ENCODE measurements around the gene TFAP2B. TPM values are rescaled to one million over a fixed set of nuclear protein-coding genes. Genes with fewer than 3 reads are reported as not detected.

The TFAP2B gene
- total RNA-seq, 1 donor from 2014 or later = not detected

GRCh38 chr6:50820869-50821264 is 2.2 kb downstream of the TFAP2B start:
- no peak overlapping the region for H3K27ac Mint-ChIP-seq
- no peaks in the 10 kb centered on the region for H3K9me3 Mint-ChIP-seq
- peaks cover 49% of the 10 kb centered on the region for H3F3A ChIP-seq (ENCODE audit: low read depth)
- peaks cover 1% of the 10 kb centered on the region for H3K36me3 Mint-ChIP-seq
- peaks cover 34% of the 10 kb centered on the region for H3K4me1 Mint-ChIP-seq
- peaks cover 42% of the 10 kb centered on the region for H3K4me1 ChIP-seq
- H3K9ac ChIP-seq = no peak overlapping the region
- no peak overlapping the region for H2AFZ ChIP-seq (replicated peaks)
- peak overlapping the region; percentile 73 for H3K4me2 ChIP-seq
- peaks cover 83% of the 10 kb centered on the region for H3K27me3 Mint-ChIP-seq (ENCODE audit: insufficient read depth, low read depth)
- peak overlapping the region; percentile 39 for H3K4me3 ChIP-seq
- TF ChIP-seq EZH2phosphoT487 (IDR thresholded peaks at IDR 0.05) (no peak), EZH2 (IDR thresholded peaks at IDR 0.05) (no peak)
- TF ChIP-seq, protein P1, sequence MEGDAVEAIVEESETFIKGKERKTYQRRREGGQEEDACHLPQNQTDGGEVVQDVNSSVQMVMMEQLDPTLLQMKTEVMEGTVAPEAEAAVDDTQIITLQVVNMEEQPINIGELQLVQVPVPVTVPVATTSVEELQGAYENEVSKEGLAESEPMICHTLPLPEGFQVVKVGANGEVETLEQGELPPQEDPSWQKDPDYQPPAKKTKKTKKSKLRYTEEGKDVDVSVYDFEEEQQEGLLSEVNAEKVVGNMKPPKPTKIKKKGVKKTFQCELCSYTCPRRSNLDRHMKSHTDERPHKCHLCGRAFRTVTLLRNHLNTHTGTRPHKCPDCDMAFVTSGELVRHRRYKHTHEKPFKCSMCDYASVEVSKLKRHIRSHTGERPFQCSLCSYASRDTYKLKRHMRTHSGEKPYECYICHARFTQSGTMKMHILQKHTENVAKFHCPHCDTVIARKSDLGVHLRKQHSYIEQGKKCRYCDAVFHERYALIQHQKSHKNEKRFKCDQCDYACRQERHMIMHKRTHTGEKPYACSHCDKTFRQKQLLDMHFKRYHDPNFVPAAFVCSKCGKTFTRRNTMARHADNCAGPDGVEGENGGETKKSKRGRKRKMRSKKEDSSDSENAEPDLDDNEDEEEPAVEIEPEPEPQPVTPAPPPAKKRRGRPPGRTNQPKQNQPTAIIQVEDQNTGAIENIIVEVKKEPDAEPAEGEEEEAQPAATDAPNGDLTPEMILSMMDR (IDR thresholded peaks at IDR 0.05) = no peak
- DNase-seq (ENCODE audit: low spot score) = no peak
- H4K20me1 ChIP-seq (ENCODE audit: low read depth) = peaks cover 60% of the 10 kb centered on the region
- no peaks in the 10 kb centered on the region for H3K79me2 ChIP-seq (ENCODE audit: low read depth)
- H3K27ac ChIP-seq = no peak overlapping the region
- no peaks in the 10 kb centered on the region for H3K9me3 ChIP-seq (ENCODE audit: low read depth)
- H3K36me3 ChIP-seq = no peaks in the 10 kb centered on the region
- H3K27me3 ChIP-seq = peaks cover 100% of the 10 kb centered on the region
- peak overlapping the region; percentile 79 for H3K4me3 Mint-ChIP-seq

GRCh38 chr6:50821441-50822077 is 2.9 kb downstream of the TFAP2B start:
- Mint-ChIP-seq H3K36me3 (peaks cover 1% of the 10 kb centered on the region), H3K4me3 (peak overlapping the region; percentile 82), H3K9me3 (no peaks in the 10 kb centered on the region), H3K27me3 (ENCODE audit: insufficient read depth, low read depth) (peaks cover 88% of the 10 kb centered on the region), H3K4me1 (peaks cover 33% of the 10 kb centered on the region), H3K27ac (no peak overlapping the region)
- Histone ChIP-seq H3F3A (ENCODE audit: low read depth) (peaks cover 56% of the 10 kb centered on the region), H3K36me3 (no peaks in the 10 kb centered on the region), H3K27me3 (peaks cover 100% of the 10 kb centered on the region), H3K4me3 (peak overlapping the region; percentile 27), H3K79me2 (ENCODE audit: low read depth) (no peaks in the 10 kb centered on the region), H3K9me3 (ENCODE audit: low read depth) (no peaks in the 10 kb centered on the region), H3K27ac (no peak overlapping the region), H2AFZ (replicated peaks) (no peak overlapping the region), H3K4me2 (peak overlapping the region; percentile 73), H3K9ac (no peak overlapping the region), H4K20me1 (ENCODE audit: low read depth) (peaks cover 67% of the 10 kb centered on the region), H3K4me1 (peaks cover 48% of the 10 kb centered on the region)
- peak; percentile 50 for DNase-seq (ENCODE audit: low spot score)
- TF ChIP-seq EZH2 (IDR thresholded peaks at IDR 0.05) (no peak), EZH2phosphoT487 (IDR thresholded peaks at IDR 0.05) (no peak)
- TF ChIP-seq, protein P1 (IDR thresholded peaks at IDR 0.05) = no peak

- H2AFZ ChIP-seq (replicated peaks) = no peak overlapping the region
- peaks cover 72% of the 10 kb centered on the region for H4K20me1 ChIP-seq (ENCODE audit: low read depth)
- H3K4me3 ChIP-seq = peak overlapping the region; percentile 7
- H3K9me3 ChIP-seq (ENCODE audit: low read depth) = no peaks in the 10 kb centered on the region
- H3K36me3 Mint-ChIP-seq = peaks cover 1% of the 10 kb centered on the region
- H3K4me2 ChIP-seq = peak overlapping the region; percentile 73
- peaks cover 53% of the 10 kb centered on the region for H3F3A ChIP-seq (ENCODE audit: low read depth)
- no peak overlapping the region for H3K27ac Mint-ChIP-seq
- H3K9me3 Mint-ChIP-seq = no peaks in the 10 kb centered on the region
- no peaks in the 10 kb centered on the region for H3K79me2 ChIP-seq (ENCODE audit: low read depth)
- DNase-seq (ENCODE audit: low spot score) = no peak
- H3K27me3 ChIP-seq = peaks cover 100% of the 10 kb centered on the region
- peaks cover 37% of the 10 kb centered on the region for H3K4me1 Mint-ChIP-seq
- H3K4me3 Mint-ChIP-seq = peak overlapping the region; percentile 82
- H3K4me1 ChIP-seq = peaks cover 50% of the 10 kb centered on the region
- TF ChIP-seq EZH2phosphoT487 (IDR thresholded peaks at IDR 0.05) = no peak
- no peak for TF ChIP-seq EZH2 (IDR thresholded peaks at IDR 0.05)
- no peak overlapping the region for H3K27ac ChIP-seq
- no peak overlapping the region for H3K9ac ChIP-seq
- H3K27me3 Mint-ChIP-seq (ENCODE audit: insufficient read depth, low read depth) = peaks cover 91% of the 10 kb centered on the region
- no peaks in the 10 kb centered on the region for H3K36me3 ChIP-seq
Observed at GRCh38 chr6:50822078-50822476, 3.4 kb downstream of the TFAP2B start.

All from neural progenitor cell (in vitro differentiated cells).